Trophoblast cell (in vitro differentiated cells and primary cell): ENCODE data around the gene ATG16L1.

Source experiments
- DNase-seq, 2 donors: peaks; one replicate each; pipeline ENCODE4 v3.0.0-alpha.2; 2016
- H2AFZ ChIP-seq: 2 replicates; pipeline ENCODE4 v1.6.1; 2013; ENCODE audit warnings: low read length, moderate library complexity, mild to moderate bottlenecking; ENCODE audit not compliant: insufficient read depth, poor library complexity
- H2AK5ac ChIP-seq: 2 replicates; pipeline ENCODE4 v1.6.1; 2013; ENCODE audit warnings: mild to moderate bottlenecking, low read length
- H2BK120ac ChIP-seq: 2 replicates; pipeline ENCODE4 v1.6.1; 2013; ENCODE audit warnings: low read length, mild to moderate bottlenecking, moderate library complexity; ENCODE audit not compliant: insufficient read depth, poor library complexity
- H2BK12ac ChIP-seq: 2 replicates; pipeline ENCODE4 v1.6.1; 2013; ENCODE audit warnings: mild to moderate bottlenecking, low read length, moderate library complexity
- H2BK5ac ChIP-seq: 2 replicates; pipeline ENCODE4 v1.6.1; 2013; ENCODE audit warnings: low read length, low read depth, moderate library complexity, mild to moderate bottlenecking; ENCODE audit not compliant: poor library complexity
- H3K14ac ChIP-seq: 2 replicates; pipeline ENCODE4 v1.6.1; 2013; ENCODE audit warnings: mild to moderate bottlenecking, low read length
- H3K18ac ChIP-seq: 2 replicates; pipeline ENCODE4 v1.6.1; 2013; ENCODE audit warnings: mild to moderate bottlenecking, low read length
- H3K23ac ChIP-seq: 2 replicates; pipeline ENCODE4 v1.6.1; 2013; ENCODE audit warnings: low read length
- H3K27ac ChIP-seq: 2 replicates; pipeline ENCODE4 v1.5.1; 2013; ENCODE audit warnings: low read depth, mild to moderate bottlenecking, inconsistent platforms, low read length, moderate library complexity
- H3K27me3 ChIP-seq: 2 replicates; pipeline ENCODE4 v1.6.1; 2013; ENCODE audit warnings: inconsistent platforms, mild to moderate bottlenecking, low read length, moderate library complexity; ENCODE audit not compliant: insufficient read depth
- H3K36me3 ChIP-seq, 2 experiments: 1 replicate in 1 of 2; 2 replicates in 1 of 2; pipeline ENCODE4 v1.6.1; 2013; ENCODE audit warnings: low read length in 2 of 2, mild to moderate bottlenecking in 2 of 2, moderate library complexity in 1 of 2; ENCODE audit not compliant: insufficient read depth in 2 of 2, control insufficient read depth in 1 of 2
- H3K4ac ChIP-seq: 2 replicates; pipeline ENCODE4 v1.6.1; 2013; ENCODE audit warnings: low read depth, mild to moderate bottlenecking, low read length, moderate library complexity
- H3K4me1 ChIP-seq, 2 experiments: 1 replicate in 1 of 2; 2 replicates in 1 of 2; pipeline ENCODE4 v1.6.1; 2013; ENCODE audit warnings: low read length in 2 of 2, mild to moderate bottlenecking in 2 of 2, moderate library complexity in 1 of 2; ENCODE audit not compliant: insufficient read depth in 2 of 2, control insufficient read depth in 1 of 2
- H3K4me2 ChIP-seq: 2 replicates; pipeline ENCODE4 v1.6.1; 2013; ENCODE audit warnings: inconsistent platforms, mild to moderate bottlenecking, low read length, moderate library complexity
- H3K4me3 ChIP-seq: 2 replicates; pipeline ENCODE4 v1.5.1; 2013; ENCODE audit warnings: mild to moderate bottlenecking, low read depth, low read length, inconsistent platforms
- H3K79me1 ChIP-seq: one replicate; pipeline ENCODE4 v1.6.1; 2013; ENCODE audit warnings: low read length
- H3K79me2 ChIP-seq: 2 replicates; pipeline ENCODE4 v1.6.1; 2013; ENCODE audit warnings: low read length, mild to moderate bottlenecking; ENCODE audit not compliant: control insufficient read depth, insufficient read depth, poor library complexity
- H3K9ac ChIP-seq: 2 replicates; pipeline ENCODE4 v1.6.1; 2013; ENCODE audit warnings: mild to moderate bottlenecking, low read length
- H3K9me3 ChIP-seq: 2 replicates; pipeline ENCODE4 v1.6.1; 2013; ENCODE audit warnings: low read depth, mild to moderate bottlenecking, control low read depth, inconsistent platforms, low read length; ENCODE audit not compliant: insufficient read depth
- H4K12ac ChIP-seq: 2 replicates; pipeline ENCODE4 v1.6.1; 2013; ENCODE audit warnings: low read depth, mild to moderate bottlenecking, low read length, moderate library complexity
- H4K8ac ChIP-seq: 2 replicates; pipeline ENCODE4 v1.6.1; 2013; ENCODE audit warnings: low read depth, mild to moderate bottlenecking, low read length, moderate library complexity
- H4K91ac ChIP-seq: one replicate; pipeline ENCODE4 v1.6.1; 2013; ENCODE audit warnings: low read depth, mild to moderate bottlenecking, low read length, moderate library complexity
- WGBS: extraction: QIAGEN DNeasy Blood & Tissue Kit; methylation state at CpG from one replicate; pipeline ENCODE4 v1.1.7; 2013; ENCODE audit warnings: missing lambda C conversion rate; ENCODE audit not compliant: insufficient read length, insufficient coverage; ENCODE audit errors: extremely low coverage; 5-methylcytosine and 5-hydroxymethylcytosine counted together

The ATG16L1 gene

GRCh38 chr2:233262562-233262961 is 11.1 kb downstream of the ATG16L1 start:
- H3K4me3 ChIP-seq: no peak overlapping the region
- no peak overlapping the region for H4K91ac ChIP-seq
- H2BK120ac ChIP-seq: no peak overlapping the region
- H3K23ac ChIP-seq: no peak overlapping the region
- no CpG with 5 or more reads among the region's 5 CpGs for WGBS
- no peak overlapping the region for H3K4me2 ChIP-seq
- H3K9me3 ChIP-seq: no peaks in the 10 kb centered on the region
- H3K9ac ChIP-seq: no peak overlapping the region
- no peak overlapping the region for H4K8ac ChIP-seq
- no peaks in the 10 kb centered on the region for H3K27me3 ChIP-seq
- H3K18ac ChIP-seq: no peak overlapping the region
- peaks cover 0 to 3% of the 10 kb centered on the region in 2 experiments for H3K4me1 ChIP-seq
- no peak overlapping the region for H2AFZ ChIP-seq
- no peaks in the 10 kb centered on the region for H3K79me2 ChIP-seq
- H2AK5ac ChIP-seq: no peak overlapping the region
- H3K79me1 ChIP-seq: no peaks in the 10 kb centered on the region
- no peak overlapping the region for H2BK5ac ChIP-seq
- H3K4ac ChIP-seq: no peak overlapping the region
- no peak overlapping the region for H2BK12ac ChIP-seq
- no peak overlapping the region for H3K14ac ChIP-seq
- peaks cover 35 to 60% of the 10 kb centered on the region in 2 experiments for H3K36me3 ChIP-seq
- no peak for DNase-seq
- no peak overlapping the region for H4K12ac ChIP-seq
- no peak overlapping the region for H3K27ac ChIP-seq

- Histone ChIP-seq H3K79me2 (no peaks in the 10 kb centered on the region), H4K12ac (no peak overlapping the region), H2BK12ac (no peak overlapping the region), H3K14ac (no peak overlapping the region), H3K4ac (no peak overlapping the region), H3K23ac (no peak overlapping the region), H3K9ac (no peak overlapping the region), H2BK120ac (no peak overlapping the region), H4K91ac (no peak overlapping the region), H3K4me2 (no peak overlapping the region), H3K9me3 (no peaks in the 10 kb centered on the region), H3K18ac (no peak overlapping the region), H2BK5ac (no peak overlapping the region), H3K36me3 (peaks cover 37 to 64% of the 10 kb centered on the region in 2 experiments), H2AFZ (no peak overlapping the region), H3K79me1 (no peaks in the 10 kb centered on the region), H3K27me3 (no peaks in the 10 kb centered on the region), H3K4me3 (no peak overlapping the region), H3K27ac (no peak overlapping the region), H2AK5ac (no peak overlapping the region), H3K4me1 (peaks cover 0 to 6% of the 10 kb centered on the region in 2 experiments), H4K8ac (no peak overlapping the region)
- WGBS: no CpG with 5 or more reads among the region's 6 CpGs
- no peak for DNase-seq
These were observed 11.6 kb downstream of the ATG16L1 start for GRCh38 chr2:233263045-233263570.

- Histone ChIP-seq H2BK5ac (no peak overlapping the region), H3K4me3 (no peak overlapping the region), H3K4ac (no peak overlapping the region), H2BK12ac (no peak overlapping the region), H3K79me1 (no peaks in the 10 kb centered on the region), H3K36me3 (peaks cover 37 to 54% of the 10 kb centered on the region in 2 experiments), H3K18ac (no peak overlapping the region), H2AK5ac (no peak overlapping the region), H3K79me2 (no peaks in the 10 kb centered on the region), H4K91ac (no peak overlapping the region), H2BK120ac (no peak overlapping the region), H4K12ac (no peak overlapping the region), H3K27ac (no peak overlapping the region), H2AFZ (no peak overlapping the region), H3K9me3 (no peaks in the 10 kb centered on the region), H3K27me3 (no peaks in the 10 kb centered on the region), H4K8ac (no peak overlapping the region), H3K14ac (no peak overlapping the region), H3K4me2 (no peak overlapping the region), H3K9ac (no peak overlapping the region), H3K4me1 (peaks cover 0 to 6% of the 10 kb centered on the region in 2 experiments), H3K23ac (no peak overlapping the region)
- no peak for DNase-seq
- WGBS: no CpG with 5 or more reads among the region's 8 CpGs
These were observed 13.2 kb downstream of the ATG16L1 start for GRCh38 chr2:233264667-233265066.

- WGBS: no CpG with 5 or more reads among the region's 10 CpGs
- no peaks in the 10 kb centered on the region for H3K79me1 ChIP-seq
- H4K12ac ChIP-seq: no peak overlapping the region
- H3K23ac ChIP-seq: no peak overlapping the region
- DNase-seq: peak; percentile 73 to 88
- no peak overlapping the region for H3K18ac ChIP-seq
- no peak overlapping the region for H3K9ac ChIP-seq
- H4K8ac ChIP-seq: no peak overlapping the region
- H3K36me3 ChIP-seq: peaks cover 37 to 47% of the 10 kb centered on the region in 2 experiments
- no peak overlapping the region for H2AFZ ChIP-seq
- no peaks in the 10 kb centered on the region for H3K27me3 ChIP-seq
- no peak overlapping the region for H3K4me2 ChIP-seq
- no peak overlapping the region for H4K91ac ChIP-seq
- no peaks in the 10 kb centered on the region for H3K9me3 ChIP-seq
- no peak overlapping the region for H3K4me3 ChIP-seq
- H2AK5ac ChIP-seq: no peak overlapping the region
- H2BK5ac ChIP-seq: no peak overlapping the region
- peaks cover 0 to 6% of the 10 kb centered on the region in 2 experiments for H3K4me1 ChIP-seq
- H3K79me2 ChIP-seq: no peaks in the 10 kb centered on the region
- H3K27ac ChIP-seq: peak overlapping the region; percentile 16
- no peak overlapping the region for H3K4ac ChIP-seq
- no peak overlapping the region for H2BK12ac ChIP-seq
- H3K14ac ChIP-seq: no peak overlapping the region
- no peak overlapping the region for H2BK120ac ChIP-seq
These were observed 14.5 kb downstream of the ATG16L1 start for GRCh38 chr2:233265899-233266431.
